Ramos (cell line): Measurements from ENCODE around the gene CEBPG.

Experiments used
- in situ Hi-C: fragments of 300-500 bp; cut with MboI; formaldehyde crosslinking; loops from one replicate; pipeline ENCODE4 v1.14.3; 2022; ENCODE audit warnings: low sequenced_read_pairs; ENCODE audit not compliant: unreplicated experiment

CEBPG gene

DNA sequence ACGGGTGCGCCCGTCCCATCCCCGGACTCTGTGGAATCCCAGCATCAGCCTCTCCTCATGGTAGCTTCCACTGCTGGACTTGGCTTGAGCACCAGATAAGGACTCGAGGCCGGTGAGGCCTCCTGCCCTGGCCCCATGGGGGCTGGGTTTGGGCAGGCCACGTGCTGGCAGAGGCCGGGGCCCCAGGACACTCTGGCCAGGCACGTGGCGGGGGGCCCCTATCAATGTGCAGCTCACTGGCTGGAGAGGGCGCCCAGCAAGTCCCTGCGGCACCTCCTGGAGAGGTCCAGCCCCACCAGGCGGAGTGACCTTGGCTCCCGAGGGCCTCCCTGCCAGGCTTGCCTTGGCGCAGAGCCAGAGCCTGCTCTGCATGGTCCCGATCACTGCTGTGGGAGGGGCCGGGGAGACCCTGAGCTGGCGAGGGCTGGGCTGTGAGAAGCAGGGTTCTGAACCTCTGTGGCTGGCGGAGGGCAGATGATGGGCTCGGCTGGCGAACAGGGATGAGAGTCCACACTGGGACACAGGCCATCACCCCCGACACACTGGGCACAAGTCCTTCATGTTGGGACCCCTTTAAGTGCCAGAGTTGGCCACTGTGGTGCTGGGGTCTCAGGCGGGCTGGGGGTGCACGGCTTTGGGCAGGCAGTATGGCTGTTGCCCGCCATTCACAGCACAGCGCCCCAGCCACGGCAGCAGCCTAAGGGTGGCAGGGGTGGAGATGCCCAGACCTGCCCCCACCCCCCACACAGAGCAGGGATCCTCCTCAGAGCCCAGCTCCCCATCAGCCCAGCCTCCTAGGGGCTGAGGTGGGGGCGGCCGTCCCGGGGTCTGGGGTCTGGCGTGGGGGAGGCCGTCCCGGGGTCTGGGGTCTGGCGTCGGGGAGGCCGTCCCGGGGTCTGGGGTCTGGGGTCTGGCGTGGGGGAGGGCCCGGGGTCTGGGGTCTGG lies 19.1 kb downstream of the CEBPG start:
- in situ Hi-C loops, result no loop called here

DNA sequence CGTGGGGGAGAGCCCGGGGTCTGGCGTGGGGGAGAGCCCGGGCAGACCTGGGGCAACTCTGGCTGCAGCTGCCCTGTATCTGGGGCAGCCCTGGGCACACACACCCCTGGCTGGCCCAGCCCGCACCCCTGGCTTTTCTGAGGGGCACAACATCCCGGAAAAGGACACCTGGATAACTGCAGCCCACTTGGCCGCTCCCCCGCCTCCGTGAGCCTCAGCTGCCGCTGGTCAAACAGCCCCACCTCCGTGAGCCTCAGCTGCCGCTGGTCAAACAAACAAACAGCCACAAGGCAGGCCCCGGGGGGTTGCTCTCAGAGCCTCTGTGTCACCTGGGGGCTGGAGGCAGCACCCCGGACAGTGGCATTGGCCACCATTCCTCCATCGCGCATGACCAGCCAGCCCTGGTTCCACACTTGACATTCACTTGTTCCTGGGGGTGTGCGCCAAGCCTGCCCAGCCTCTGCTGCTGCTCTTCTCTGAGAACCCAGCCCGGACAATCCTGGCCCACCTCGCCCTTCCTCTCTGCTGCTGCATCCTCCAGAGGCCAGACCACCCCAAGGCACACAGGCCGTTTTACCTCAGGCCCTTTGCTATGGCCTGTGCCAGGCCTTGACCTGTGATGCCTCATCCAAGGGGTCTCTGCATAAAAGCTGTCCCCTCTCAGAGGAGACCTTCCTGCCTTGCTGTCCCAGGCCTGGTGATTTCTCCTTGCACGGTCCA lies 19.9 kb downstream of the CEBPG start:
- in situ Hi-C loops, result no loop called here

DNA sequence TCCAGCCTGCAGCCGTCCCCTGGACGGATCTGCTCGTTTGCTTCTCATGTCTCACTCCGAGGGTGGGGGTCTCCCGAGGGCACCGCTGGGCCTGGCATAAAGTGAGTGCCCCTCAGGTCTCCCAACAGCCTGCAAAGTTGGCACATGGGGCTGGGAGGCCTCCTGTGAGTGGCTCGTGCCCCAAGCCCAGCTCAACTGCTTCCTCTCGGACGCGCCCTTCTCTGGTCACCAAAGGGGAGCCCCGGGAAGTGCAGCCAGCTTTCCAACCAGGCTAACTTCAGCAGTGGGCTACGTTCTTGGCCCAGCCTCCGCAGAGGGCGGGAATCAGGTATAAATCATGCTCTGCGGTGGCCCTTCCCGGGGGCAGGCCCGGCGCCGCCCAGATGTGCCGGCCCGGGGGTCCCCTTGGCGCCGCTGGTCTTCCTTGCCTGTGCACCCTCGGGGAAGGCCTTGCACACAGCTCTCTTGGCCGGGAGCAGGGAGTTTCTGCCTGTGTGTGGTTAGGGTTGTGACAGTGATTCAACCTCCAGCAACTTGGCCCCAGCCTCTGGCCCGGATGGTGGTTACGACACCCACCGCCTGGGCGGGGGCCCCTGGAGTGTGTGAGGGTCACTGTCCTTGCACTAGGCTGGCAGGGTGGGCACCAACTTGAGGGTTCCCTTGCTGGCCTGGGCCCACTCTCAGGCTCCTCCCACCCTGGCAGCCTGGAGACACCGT lies 20.7 kb downstream of the CEBPG start:
- in situ Hi-C loops, result no loop called here

- in situ Hi-C loops, result no loop called here
Observed at GRCh38 chr19:33394723-33395560, 21.4 kb downstream of the CEBPG start.

DNA sequence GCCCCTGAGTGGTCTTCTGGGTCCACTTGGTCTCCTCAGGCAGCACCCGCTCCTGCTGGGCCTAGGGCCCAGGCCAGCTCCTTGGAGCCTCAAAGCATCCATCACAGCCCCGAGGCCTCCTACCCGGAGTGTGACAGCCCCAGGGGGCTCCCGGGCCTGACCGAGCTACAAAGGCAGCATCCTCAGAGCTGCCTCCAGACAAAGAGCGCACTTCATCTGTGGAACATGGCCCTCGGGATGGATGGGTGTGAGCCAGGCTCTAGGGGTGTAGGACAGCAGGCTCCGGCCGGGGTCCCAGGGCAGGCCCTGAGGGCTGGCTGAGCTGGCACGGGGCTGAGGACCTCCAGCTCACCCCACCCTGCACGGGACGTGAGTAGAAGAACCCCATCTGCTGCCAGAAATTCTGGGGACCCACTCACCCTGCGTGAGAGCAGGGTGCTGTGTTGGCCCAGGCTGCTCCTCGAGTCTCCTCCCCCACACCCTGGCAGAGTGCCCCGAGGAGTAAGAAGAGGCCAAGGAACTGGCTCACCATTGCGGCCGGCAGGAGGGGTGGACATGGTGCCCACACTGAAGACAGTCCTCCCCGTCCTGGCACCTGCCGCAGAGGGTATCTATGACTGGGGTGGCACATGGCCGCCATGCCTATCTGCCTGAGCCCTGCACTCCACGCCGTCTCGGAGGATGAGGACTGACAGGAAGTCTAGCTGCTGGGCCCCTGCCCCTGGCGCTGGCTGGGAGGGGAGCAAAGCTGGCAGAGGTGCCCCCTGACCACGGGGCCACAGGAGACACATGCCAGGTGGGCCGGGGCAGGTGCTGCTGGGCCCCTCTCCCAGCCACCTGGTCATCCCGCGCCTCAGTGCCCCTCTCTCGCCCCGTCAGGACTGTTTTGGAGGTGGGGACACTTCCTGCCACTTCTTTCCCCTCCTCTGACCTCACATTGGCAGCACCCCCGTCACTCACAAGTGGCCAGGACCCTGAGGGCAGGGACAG lies 22.3 kb downstream of the CEBPG start:
- in situ Hi-C loops, result no loop called here

DNA sequence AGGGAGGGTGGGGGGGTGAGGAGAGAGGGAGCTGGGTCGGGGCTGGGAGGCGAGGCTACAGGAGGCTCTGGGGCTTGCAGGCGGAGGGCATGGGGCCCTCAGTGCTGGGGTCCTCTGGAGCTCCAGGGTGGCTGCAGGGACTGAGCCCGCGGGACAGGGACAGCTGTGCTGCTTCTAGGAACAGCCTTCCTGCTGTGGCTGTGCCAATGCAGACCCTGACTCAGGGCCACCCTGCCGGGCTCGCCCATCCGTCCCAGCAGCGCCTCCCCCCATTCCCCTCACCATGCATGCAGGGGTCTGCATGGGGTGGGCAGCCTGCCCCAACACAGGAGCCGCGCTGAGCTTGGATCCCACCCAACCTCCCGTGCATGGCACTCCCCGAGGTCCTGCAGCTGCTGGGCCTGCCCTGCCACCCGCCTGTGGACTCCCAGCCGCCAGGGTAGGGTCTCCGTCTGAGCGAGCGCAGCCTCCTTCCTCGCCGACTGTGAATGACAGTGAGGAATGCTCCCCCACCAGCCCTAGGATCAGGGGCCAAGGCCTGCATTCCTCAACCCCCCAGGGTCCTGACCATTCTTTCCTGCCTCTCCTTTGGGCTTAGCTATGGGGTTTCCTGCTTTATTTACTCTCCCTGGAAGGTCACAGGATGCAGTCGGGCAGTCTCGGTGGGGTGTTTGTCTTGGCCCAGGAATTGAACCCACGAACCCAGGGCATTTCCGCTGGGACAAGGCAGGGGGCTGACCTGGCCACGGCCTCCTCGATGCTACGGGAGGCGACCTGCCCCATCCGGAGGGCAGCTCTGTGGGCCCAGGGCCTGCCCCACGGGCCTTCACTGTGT lies 23.4 kb downstream of the CEBPG start:
- in situ Hi-C loops, result no loop called here

GRCh38 chr19:33397536-33398360 lies 24.2 kb downstream of the CEBPG start:
- in situ Hi-C loops, result no loop called here

DNA sequence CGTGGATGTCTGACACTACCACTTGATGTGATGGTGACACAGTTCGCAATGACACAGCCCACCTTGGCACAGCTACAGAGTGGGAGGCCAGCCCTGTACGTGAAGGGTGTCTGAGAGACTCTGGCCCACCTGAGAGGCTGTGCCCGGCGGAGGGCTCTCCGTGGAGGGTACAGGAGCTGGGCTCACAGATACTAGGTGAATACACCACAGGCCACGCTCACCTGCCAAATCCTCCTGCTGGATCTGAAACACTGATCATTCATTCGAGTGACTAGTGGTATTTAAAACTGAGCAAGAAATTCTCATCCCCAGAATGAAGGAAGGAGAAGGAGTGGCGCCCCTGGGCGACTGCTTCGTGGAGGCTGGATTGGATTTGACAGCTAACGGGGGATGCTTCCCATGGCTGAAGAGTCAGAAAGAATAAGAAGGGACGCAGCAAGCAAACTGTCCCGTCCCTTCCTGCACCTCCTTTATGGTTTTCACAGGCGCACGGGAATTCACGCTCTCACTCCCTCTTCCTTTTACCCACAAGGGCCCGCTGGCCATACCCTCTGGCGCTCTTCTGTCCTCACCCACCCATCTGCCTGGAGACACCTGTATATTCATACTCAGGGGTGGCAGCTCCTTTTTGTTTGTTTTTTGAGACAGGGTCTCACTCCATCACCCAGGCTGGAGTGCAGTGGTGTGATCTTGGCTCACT lies 25.0 kb downstream of the CEBPG start:
- in situ Hi-C loops, result no loop called here

- in situ Hi-C loops, result no loop called here
Observed at GRCh38 chr19:33399081-33399744, 25.7 kb downstream of the CEBPG start.

- in situ Hi-C loops, result no loop called here
Observed at GRCh38 chr19:33399745-33400681, 26.5 kb downstream of the CEBPG start.

- in situ Hi-C loops, result no loop called here
Observed at GRCh38 chr19:33400856-33401682, 27.6 kb downstream of the CEBPG start.

DNA sequence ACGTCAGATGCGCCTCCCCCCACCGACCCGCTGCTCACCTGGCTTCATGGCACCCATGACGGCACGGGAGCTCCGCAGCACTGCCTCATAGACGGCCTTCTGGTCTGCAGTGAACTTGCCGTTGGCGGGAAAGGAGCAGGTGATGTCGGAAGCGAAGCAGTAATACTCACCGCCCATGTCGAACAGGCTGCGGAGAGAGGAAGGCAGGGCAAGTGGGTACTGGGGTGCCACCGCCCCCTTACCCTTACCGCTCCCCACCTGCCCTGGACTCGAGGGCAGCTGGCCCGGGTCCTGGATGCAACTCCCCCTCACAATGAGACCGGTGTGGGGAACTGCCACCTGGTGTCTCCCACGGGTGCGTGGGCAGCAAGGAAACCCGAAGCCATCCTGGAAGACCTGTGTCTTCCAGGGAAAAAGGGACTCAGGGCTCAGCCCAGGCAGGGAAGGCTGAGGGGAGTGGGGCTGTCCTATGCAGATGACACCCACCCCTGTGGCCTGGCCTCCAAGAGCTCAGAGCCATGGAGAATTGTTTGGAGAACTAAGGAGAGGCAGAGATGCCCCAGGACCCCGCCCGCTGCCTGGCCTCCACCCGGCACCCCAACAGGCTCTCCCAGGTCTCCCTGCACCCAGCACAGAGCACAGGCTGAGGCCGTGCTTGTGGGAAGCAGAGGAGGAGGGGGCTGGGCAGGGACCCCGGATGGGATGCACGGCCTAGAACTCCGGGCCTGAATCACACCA lies 28.3 kb downstream of the CEBPG start:
- in situ Hi-C loops, result no loop called here

- in situ Hi-C loops, result no loop called here
Observed at GRCh38 chr19:33402421-33403220, 29.1 kb downstream of the CEBPG start.
